ENCODE measurements around the gene COG8.
A peak's percentile ranks its signal among the peaks of the same experiment; 100 is the strongest.
"Not testable (repeated sequence)": the region's sequence is repeated elsewhere in the genome, so short reads cannot be mapped to it uniquely, and the experiment has no call there.

COG8 gene

GRCh38 chr16:69318911-69319289 lies 20.5 kb downstream of the COG8 start:
- no peak for DNase-seq (ENCODE audit: low spot score)

- no peak for DNase-seq (ENCODE audit: low spot score)
Observed at GRCh38 chr16:69318177-69318910, 21.0 kb downstream of the COG8 start.

GRCh38 chr16:69316595-69317034 lies 22.7 kb downstream of the COG8 start:
- no peak for DNase-seq (ENCODE audit: low spot score)

GRCh38 chr16:69315486-69316311 lies 23.7 kb downstream of the COG8 start:
- DNase-seq (ENCODE audit: low spot score) = no peak

- no peak for DNase-seq (ENCODE audit: low spot score)
Observed at GRCh38 chr16:69314534-69314933, 24.8 kb downstream of the COG8 start.

GRCh38 chr16:69313469-69313868 lies 25.9 kb downstream of the COG8 start:
- DNase-seq (ENCODE audit: low spot score) = no peak

- peak; percentile 77 for DNase-seq (ENCODE audit: low spot score)
Observed at GRCh38 chr16:69311533-69312387, 27.6 kb downstream of the COG8 start.

- peak; percentile 99 for DNase-seq (ENCODE audit: low spot score)
Observed at GRCh38 chr16:69310653-69311532, 28.5 kb downstream of the COG8 start, which contains the start of gene VPS4A. Gene VPS4A, plus strand, starts transcription at chr16:69311350. Its CDS starts 162 bp downstream, at chr16:69311512.

GRCh38 chr16:69309316-69309715 lies 30.0 kb downstream of the COG8 start:
- DNase-seq (ENCODE audit: low spot score) = no peak

- no peak for DNase-seq (ENCODE audit: low spot score)
Observed at GRCh38 chr16:69307856-69308255, 31.5 kb downstream of the COG8 start.

- no peak for DNase-seq (ENCODE audit: low spot score)
Observed at GRCh38 chr16:69307091-69307490, 32.3 kb downstream of the COG8 start.

GRCh38 chr16:69306031-69306430 lies 33.3 kb downstream of the COG8 start:
- DNase-seq (ENCODE audit: low spot score) = no peak

- no peak for DNase-seq (ENCODE audit: low spot score)
Observed at GRCh38 chr16:69302301-69302700, 37.1 kb downstream of the COG8 start.

GRCh38 chr16:69301861-69302260 lies 37.5 kb downstream of the COG8 start:
- DNase-seq (ENCODE audit: low spot score) = no peak

- DNase-seq (ENCODE audit: low spot score) = no peak
Observed at GRCh38 chr16:69301187-69301586, 38.2 kb downstream of the COG8 start.

GRCh38 chr16:69298261-69298660 lies 41.1 kb downstream of the COG8 start:
- no peak for DNase-seq (ENCODE audit: low spot score)

- not testable (repeated sequence) for DNase-seq (ENCODE audit: low spot score)
Observed at GRCh38 chr16:69296771-69297170, 42.6 kb downstream of the COG8 start.

- no peak for DNase-seq (ENCODE audit: low spot score)
Observed at GRCh38 chr16:69294051-69294450, 45.3 kb downstream of the COG8 start.

- no peak for DNase-seq (ENCODE audit: low spot score)
Observed at GRCh38 chr16:69293401-69293800, 46.0 kb downstream of the COG8 start.

GRCh38 chr16:69291657-69292056 lies 47.7 kb downstream of the COG8 start:
- not testable (repeated sequence) for DNase-seq (ENCODE audit: low spot score)

Measured in left forelimb (tissue), 1 donor.